ENCODE results near the gene LMBR1L.

The LMBR1L gene

DNA sequence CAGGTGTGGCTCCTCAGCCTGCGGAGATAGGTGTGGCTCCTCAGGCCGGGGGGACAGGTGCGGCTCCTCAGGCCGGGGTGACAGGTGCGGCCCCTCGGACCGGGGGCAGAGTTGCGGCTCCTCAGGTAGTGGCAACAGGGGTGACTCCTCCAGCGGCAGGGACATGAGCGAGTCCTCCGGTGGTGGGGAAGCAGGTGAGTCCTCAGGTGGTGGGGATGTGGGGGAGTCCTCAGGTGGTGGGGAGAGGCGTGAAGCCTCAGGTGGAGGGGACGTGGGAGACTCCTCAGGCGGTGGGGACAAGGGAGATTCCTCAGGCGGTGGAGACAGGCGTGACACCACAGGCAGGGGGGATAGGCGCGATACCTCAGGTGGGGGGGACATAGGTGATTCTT is 59.3 kb downstream of the LMBR1L start:
- DNase-seq, result no peak

DNA sequence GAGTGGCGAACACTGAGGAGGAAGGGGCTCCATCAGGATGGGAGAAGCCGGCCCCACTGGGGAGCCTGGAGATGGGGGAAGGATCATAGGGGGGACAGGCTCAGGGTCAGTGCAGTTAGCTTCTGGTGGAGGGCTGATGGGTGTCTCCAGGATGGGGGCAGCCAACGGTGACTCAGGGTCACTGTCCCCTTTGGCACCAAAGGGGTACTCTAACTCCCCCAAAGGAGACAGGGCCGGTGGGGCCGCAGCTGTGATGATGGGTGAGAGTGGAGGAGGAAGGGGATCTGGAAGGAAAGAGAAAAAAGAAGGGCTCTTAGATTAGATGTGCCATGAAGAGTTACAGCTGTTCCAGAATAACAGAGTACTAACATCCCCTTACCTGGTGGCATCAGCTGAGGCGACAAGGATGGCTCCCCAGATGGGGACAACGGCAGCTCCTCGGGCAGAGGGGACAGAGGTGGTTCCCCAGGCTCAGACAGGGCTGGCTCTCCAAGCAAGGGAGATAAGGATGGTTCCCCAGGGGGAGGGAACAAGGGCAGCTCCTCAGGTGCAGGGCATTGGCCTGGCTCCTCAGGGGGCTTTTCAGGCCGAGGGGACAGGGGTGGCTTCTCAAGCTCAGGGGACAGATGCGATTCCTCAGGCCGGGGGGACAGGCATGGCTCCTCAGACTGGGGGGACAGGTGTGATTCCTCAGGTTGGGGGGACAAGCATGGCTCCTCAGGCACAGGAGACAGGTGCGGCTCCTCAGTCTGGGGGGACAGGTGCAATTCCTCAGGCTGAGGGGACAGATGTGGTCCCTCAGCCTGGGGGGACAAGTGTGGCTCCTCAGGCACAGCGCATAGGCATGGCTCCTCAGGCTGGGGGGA is 59.9 kb downstream of the LMBR1L start:
- no peak for DNase-seq

GRCh38 chr12:49049566-49050224 is 61.0 kb downstream of the LMBR1L start:
- DNase-seq, result no peak

- no peak for DNase-seq
Observed at GRCh38 chr12:49048953-49049352, 61.7 kb downstream of the LMBR1L start.

Data from CD4-positive, alpha-beta T cell treated with Interleukin-17A for 1 hour (primary cell).